ENCODE measurements around the gene ILKAP.

Gene ILKAP

GRCh38 chr2:238163481-238164198, 39.9 kb downstream of the ILKAP start:
- DNase-seq: no peak

- no peak for DNase-seq
Observed at GRCh38 chr2:238162846-238163441, 40.6 kb downstream of the ILKAP start.

- no peak for DNase-seq
Observed at GRCh38 chr2:238162251-238162845, 41.1 kb downstream of the ILKAP start.

GRCh38 chr2:238161291-238162051, 42.0 kb downstream of the ILKAP start:
- DNase-seq: no peak

- no peak for DNase-seq
Observed at GRCh38 chr2:238160206-238161129, 43.0 kb downstream of the ILKAP start.

GRCh38 chr2:238159661-238160205, 43.8 kb downstream of the ILKAP start:
- DNase-seq: no peak

GRCh38 chr2:238159071-238159539, 44.4 kb downstream of the ILKAP start:
- DNase-seq: no peak

GRCh38 chr2:238158509-238159070, 44.9 kb downstream of the ILKAP start, which contains the start of gene ERFE:
ERFE (plus strand) TSS chr2:238158970; CDS start chr2:238159008, 38 bp downstream.
- DNase-seq: peak; percentile 29

GRCh38 chr2:238158018-238158508, 45.4 kb downstream of the ILKAP start:
- DNase-seq: no peak

- no peak for DNase-seq
Observed at GRCh38 chr2:238157506-238158017, 45.9 kb downstream of the ILKAP start.

- DNase-seq: no peak
Observed at GRCh38 chr2:238155761-238156694, 47.5 kb downstream of the ILKAP start.

GRCh38 chr2:238155051-238155760, 48.3 kb downstream of the ILKAP start:
- no peak for DNase-seq

- DNase-seq: no peak
Observed at GRCh38 chr2:238154570-238154969, 48.9 kb downstream of the ILKAP start.

GRCh38 chr2:238152771-238153688, 50.5 kb downstream of the ILKAP start:
- DNase-seq: no peak

- DNase-seq: no peak
Observed at GRCh38 chr2:238151628-238152235, 51.8 kb downstream of the ILKAP start.

- no peak for DNase-seq
Observed at GRCh38 chr2:238151205-238151604, 52.3 kb downstream of the ILKAP start.

GRCh38 chr2:238150686-238151085, 52.8 kb downstream of the ILKAP start:
- no peak for DNase-seq

Data from central memory CD4-positive, alpha-beta T cell (primary cell).